GM18951 (cell line): ENCODE data around the gene DHCR7.

Experiments used
- POLR2A ChIP-seq: IDR thresholded peaks from 4 replicates; pipeline ENCODE4 v1.6.1; 2011; ENCODE audit warnings: mild to moderate bottlenecking; ENCODE audit not compliant: insufficient read length, insufficient read depth; ENCODE audit errors: extremely low read depth
- in situ Hi-C: fragments of 300-500 bp; cut with MboI; formaldehyde crosslinking; loops from one replicate; pipeline ENCODE4 v1.12.0; 2022; ENCODE audit warnings: low sequenced_read_pairs, mixed read lengths, inconsistent platforms; ENCODE audit not compliant: unreplicated experiment

Gene DHCR7

DNA sequence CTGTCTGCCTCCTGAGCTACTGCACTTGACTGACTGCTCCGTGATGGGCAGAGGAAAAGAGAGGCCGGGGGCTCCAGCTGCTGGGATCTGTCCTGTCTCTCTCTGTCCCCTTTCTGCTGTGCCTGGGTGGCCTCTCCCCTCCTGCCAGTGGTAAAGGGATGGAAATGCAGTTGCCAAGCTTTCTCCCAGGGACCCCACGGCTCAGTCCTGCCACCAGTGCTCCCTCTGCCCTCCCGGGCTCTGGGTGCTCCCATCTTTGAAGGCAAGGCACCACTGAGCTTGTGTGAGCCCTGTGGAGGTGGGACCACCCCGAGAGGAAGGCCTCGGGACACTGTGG lies 36.8 kb upstream of the DHCR7 start:
- TF ChIP-seq POLR2A: no peak
- in situ Hi-C loops: no loop called here

DNA sequence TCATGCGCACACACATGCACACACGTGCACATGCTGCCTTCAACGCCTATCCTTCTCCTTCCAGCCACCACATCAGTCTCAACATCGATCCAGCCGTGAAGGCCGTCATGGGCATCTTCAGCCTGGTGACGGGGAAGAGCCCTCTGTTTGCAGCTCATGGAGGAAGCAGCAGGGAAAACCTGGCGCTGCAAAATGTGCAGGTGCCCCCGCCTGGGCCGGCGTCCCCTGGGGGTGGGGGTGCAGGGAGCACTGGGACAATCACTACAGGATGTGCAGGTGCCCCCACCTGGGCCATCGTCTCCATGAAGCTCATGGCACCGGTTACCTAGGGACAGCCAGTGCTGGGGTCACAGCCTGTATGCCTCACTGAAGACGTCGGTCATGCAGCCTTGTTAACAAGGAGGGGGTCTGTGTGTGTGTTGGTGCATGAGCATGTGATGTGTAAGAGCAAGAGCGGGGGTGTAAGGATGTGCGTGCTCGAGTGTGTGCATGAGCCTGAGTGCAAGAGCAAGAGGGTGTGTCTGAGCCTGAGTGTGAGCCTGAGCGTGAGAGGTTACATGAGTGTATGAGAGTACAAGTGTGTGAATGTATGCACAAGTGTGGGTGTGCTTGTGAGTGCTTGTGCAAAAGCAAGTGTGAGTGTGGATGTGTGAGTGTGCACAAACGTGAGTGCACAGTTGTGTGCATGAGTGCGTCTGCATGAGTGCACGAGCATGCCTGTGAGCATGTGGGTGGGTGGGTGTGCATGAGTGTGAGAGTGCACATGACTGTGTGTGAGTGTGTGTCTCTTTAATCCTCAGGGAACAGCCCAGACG lies 36.3 kb upstream of the DHCR7 start:
- in situ Hi-C loops: no loop called here
- TF ChIP-seq POLR2A: no peak

DNA sequence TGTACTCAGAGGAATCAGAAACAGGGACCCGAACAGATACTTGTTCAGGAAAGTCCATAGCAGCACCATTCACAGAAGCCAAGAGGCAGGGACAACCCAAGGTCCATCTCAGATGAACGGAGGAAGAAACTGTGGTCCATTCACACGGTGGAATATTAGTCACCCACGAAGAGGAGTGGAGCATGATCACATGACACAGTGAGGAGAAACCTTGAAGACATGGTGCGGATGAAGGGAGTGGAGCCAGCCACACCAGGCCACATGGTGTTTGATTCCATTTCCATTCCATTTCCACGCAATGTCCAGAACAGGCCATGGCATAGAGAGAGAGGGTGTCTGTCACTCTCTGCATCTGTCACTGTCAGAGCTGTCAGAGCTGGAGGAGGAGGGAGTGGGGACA lies 35.5 kb upstream of the DHCR7 start:
- TF ChIP-seq POLR2A: no peak
- in situ Hi-C loops: no loop called here

DNA sequence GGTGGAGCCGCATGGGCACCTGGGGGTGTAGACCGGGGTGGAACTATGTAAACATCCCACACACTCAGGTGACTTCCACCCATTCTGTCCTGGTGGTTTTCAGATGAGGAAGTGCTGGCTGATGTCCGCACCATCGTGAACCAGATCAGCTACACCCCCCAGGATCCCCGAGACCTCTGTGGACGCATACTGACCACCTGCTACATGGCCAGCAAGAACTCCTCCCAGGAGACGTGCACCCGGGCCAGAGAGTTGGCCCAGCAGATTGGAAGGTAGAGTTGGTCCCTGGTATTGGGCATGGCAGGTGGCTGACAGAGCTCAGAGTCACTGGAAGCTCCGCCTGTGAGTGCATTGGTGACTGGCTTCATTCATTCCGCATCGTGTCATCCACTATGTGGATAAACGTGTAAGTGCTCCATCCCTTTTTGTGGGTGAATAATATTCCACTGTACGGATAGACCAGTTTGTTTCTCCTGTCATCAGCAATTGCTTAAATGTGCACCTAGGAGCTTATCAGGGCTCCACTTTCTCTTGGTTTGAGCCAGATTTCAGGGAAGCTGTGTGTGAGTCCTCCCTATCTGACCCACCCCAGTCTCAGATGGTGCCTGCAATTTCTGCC lies 34.7 kb upstream of the DHCR7 start:
- TF ChIP-seq POLR2A: no peak
- in situ Hi-C loops: no loop called here

DNA sequence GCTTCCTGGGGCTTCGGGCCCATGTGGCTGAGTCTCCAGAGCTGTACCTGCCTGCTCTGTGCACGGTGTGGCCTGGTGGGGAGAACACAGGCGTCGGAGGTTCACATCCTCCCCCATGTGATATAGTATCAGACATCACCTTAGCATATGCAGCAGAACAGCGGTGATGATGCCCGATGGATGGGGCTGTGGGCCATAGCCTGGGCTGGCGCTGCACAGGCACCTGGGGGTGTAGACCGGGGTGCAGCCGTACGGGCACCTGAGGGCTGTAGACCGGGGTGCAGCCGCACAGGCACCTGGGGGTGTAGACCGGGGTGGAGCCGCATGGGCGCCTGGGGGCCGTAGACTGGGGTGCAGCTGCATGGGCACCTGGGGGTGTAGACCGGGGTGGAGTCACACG lies 34.0 kb upstream of the DHCR7 start:
- TF ChIP-seq POLR2A: no peak
- in situ Hi-C loops: no loop called here

DNA sequence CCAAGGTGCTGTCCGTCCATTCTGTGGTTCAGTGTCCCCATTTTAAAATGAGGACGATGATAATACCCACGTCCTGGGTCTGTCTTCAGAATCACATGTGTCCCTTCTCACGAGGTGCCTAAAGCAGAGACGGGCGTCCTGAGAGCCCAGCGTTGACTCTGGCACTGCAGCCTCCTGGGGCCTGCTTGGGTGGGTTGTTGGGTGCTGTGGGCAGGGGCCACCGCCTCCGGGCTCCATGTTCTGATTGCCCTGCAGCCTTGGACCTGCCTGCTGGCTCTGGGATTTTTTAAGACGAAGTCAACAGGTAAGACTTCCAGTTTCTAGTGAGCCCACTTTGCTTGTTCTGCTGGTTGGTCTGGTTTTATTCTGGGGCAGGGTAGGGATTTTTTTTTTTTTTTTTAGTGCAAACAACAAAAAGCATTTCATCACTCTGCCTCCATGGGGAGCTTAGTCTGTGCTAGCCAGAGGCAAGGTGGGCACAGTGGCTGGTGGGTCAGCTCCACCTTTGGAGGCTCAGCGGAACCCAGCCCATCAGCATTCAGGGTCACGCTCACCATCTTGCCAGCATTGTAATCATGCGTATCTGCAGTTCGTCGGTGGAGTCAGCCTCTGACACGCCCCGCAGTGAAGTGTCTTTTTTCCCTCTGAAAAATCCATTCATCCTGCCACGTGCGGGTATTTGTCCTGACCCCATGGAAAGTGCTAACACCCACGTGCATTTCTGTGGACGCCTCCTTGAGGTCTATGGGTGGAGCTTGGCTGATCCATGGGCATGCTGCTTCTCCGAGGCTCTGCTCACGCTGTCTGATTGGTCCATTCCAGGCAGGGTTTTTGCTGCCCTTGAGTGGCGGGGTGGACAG lies 33.1 kb upstream of the DHCR7 start:
- TF ChIP-seq POLR2A: no peak
- in situ Hi-C loops: no loop called here

DNA sequence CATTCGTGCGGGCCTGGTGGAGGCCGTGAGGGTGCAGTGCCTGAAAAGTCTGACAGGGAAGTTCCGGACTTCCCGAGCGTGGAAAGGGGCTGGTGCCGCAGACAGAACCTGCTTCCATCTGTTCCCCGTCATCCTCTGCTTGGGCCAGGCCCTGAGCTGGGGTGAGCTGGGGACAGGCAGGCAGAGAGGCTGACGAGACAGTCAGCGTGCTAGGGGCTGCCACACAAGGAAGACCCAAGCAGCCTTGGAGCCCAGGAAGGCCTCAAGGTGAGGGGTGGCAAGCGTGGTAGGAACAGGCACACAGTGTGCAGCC lies 30.3 kb upstream of the DHCR7 start:
- no peak for TF ChIP-seq POLR2A
- in situ Hi-C loops: no loop called here

DNA sequence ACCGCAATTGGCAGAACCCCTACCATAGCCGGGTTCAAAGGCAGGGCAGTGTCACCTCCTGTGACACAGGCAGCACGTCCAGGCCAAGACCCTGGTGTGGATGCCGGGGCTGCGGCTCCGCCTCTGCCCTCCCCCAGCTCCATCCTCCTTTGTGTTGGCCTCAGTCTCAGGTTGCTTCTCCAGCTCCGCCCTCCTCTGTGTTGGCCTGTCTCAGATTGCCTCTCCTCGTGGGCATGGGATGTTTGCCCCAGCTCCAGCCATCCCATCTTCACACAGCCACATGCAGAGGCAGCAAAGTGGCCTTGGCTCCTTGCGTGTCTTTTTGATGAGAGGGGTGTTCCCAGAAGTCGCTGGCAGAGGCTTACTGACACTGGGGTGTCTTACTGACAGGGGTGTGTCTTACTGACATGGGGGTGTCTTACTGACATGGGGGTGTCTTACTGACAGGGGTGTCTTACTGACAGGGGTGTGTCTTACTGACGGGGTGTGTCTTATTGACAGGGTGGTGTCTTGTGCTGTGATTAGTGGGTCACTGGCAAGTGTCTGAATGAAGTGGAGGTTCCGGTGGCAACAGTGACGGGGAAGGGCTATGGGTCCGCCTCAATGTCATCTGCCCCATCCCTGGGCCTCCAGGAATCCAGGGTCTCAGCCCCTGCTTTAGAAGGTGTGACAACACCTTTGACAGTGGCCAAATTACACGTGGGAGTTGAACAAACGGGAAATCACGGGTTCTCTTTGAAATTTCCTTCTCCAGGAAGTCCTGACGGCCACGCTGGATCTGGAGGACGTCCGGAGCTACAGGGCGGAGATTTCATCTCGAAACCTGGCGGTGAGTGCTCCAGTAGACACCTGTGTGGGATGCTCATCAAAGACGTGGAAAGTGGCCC lies 29.7 kb upstream of the DHCR7 start:
- in situ Hi-C loops: no loop called here
- no peak for TF ChIP-seq POLR2A

DNA sequence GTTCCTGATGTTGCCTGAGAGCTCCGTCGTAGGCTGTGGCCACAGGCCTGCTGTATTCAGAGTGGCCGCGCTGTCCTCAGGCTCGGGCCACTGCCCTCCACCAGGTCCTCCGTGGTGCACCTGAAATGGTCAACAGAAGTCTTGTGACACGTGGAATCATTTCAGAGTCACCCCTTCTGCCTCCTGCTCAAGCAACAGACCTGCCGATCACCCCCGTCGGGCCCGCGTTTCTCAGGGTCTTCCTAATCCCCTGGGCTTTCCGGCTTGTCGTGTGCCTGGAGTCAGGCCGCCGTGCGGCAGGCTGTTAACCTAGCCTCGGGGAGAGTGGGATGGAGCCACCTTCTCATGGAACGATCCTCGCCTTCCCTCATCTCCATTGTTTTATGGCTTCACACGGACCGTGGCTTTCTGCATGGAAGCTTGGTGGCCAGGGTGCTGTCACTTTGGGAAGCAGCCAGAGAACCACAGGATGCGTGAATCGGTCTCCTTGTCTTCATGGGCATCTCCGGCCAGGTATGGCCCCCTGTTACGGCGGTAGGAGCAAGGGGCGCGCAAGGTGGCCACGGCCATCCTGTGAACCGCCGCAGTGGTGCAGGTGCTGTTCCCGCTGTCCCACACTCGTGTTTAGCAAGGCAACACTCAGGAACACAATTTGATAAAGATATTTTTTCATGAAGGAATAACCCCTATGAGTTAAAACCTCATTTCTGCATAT lies 28.9 kb upstream of the DHCR7 start:
- TF ChIP-seq POLR2A: no peak
- in situ Hi-C loops: no loop called here

DNA sequence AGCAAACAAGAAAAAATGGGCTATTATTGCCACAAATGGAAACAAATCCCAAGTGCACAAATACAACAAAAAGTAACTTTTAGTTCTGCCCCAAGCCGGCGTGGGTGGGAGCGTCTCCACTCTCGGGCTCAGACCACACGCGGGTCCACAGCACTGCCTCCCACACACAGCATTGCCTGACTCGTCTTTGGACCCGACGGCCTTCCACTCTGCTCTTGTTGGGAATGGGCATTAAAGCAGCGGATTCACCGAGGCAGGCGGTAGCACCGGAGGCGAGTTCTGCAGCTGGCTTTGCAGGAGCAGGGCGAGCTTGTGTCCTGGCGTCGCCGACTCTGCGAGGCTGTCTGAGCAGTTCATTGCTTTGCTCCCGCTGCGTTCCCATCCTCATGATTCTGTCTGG lies 27.8 kb upstream of the DHCR7 start:
- in situ Hi-C loops: no loop called here
- no peak for TF ChIP-seq POLR2A

DNA sequence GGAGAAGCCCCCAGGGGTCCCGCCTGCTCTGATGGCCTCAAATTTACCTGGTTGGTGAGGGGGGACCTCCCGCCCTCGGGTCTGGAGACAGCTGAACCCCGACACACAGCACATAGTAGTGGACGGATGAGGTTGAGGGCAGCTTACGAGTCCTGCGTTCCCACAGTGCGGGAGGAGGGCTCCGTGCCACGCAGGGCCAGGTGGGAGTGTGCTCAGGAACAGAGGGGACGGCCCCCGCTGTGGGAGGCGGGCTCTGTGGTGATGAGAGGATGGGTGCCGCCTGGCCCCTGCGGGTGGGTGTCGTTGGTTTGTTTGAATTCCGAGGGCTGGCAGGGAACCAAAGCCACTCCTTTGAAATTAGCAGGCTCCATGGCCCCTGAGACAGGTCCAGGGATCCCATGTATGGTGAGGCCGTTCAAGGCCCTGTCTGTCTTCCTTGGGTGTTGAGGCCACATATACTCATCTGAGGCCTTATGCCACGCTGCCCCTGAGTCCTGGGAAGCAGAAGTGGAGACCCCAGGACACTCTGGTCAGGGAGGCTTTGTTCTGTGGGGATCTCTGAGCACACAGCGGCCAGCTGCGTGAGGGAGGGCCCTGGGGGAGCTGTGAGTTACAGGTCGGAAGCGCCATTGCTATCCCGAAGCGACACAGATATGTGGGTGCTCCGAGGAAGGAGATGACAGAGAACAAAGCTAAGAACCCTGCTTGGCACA lies 26.7 kb upstream of the DHCR7 start:
- in situ Hi-C loops: no loop called here

More for the DNA sequence above, 26.7 kb upstream of the DHCR7 start:
- TF ChIP-seq POLR2A: no peak
